ENCODE data around the gene DMRTA1.
"Not testable (repeated sequence)": the region's sequence is repeated elsewhere in the genome, so short reads cannot be mapped to it uniquely, and the experiment has no call there.

Gene DMRTA1

DNA sequence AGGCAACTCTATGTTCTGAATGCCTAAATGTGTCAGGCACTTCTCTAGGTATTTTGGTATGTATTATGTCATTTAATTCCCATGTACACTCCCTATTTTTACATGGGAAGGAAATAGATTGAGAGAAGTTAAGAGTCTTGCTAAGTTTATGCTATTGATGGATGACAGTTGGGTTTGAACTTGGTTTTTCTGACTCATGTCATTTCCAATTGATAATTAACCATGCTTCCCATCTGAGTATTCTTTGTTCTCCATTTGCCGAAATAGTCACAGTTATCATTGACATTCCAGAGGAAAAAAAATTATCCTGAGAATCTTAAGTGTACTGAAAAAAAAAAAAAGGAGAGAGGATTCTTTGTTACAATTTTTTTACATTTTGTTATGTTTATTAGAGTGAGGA, 23.1 kb upstream of the DMRTA1 start:
- H3K4me3 ChIP-seq (ENCODE audit: low read depth, low read length), result no peak overlapping the region
- TF ChIP-seq, protein P1, sequence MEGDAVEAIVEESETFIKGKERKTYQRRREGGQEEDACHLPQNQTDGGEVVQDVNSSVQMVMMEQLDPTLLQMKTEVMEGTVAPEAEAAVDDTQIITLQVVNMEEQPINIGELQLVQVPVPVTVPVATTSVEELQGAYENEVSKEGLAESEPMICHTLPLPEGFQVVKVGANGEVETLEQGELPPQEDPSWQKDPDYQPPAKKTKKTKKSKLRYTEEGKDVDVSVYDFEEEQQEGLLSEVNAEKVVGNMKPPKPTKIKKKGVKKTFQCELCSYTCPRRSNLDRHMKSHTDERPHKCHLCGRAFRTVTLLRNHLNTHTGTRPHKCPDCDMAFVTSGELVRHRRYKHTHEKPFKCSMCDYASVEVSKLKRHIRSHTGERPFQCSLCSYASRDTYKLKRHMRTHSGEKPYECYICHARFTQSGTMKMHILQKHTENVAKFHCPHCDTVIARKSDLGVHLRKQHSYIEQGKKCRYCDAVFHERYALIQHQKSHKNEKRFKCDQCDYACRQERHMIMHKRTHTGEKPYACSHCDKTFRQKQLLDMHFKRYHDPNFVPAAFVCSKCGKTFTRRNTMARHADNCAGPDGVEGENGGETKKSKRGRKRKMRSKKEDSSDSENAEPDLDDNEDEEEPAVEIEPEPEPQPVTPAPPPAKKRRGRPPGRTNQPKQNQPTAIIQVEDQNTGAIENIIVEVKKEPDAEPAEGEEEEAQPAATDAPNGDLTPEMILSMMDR (IDR thresholded peaks at IDR 0.05; ENCODE audit: insufficient read depth, low read depth, low read length, missing control alignments), result no peak
- DNase-seq (ENCODE audit: low read depth), result no peak

DNA sequence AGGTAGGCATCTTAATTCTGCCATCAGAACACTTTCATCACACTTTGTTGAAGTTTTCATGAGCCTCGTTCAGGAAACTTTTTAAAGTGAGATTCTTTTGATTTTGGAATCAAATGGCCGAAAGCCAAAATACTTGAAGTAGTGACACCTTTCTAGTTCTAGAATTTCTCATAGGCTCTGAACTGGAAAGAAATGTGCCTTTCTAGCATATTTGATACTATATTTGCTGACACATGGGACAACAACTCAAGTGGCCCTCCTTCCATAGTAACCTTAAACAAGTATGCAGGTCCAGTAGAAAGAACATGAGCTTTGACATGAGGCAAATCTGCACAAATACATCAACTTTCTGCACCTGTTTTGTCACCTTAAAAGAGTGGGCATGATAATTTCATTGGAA, 22.0 kb upstream of the DMRTA1 start:
- H3K4me3 ChIP-seq (ENCODE audit: low read depth, low read length), result no peak overlapping the region
- TF ChIP-seq, protein P1 (IDR thresholded peaks at IDR 0.05; ENCODE audit: insufficient read depth, low read depth, low read length, missing control alignments), result no peak
- no peak for DNase-seq (ENCODE audit: low read depth)

DNA sequence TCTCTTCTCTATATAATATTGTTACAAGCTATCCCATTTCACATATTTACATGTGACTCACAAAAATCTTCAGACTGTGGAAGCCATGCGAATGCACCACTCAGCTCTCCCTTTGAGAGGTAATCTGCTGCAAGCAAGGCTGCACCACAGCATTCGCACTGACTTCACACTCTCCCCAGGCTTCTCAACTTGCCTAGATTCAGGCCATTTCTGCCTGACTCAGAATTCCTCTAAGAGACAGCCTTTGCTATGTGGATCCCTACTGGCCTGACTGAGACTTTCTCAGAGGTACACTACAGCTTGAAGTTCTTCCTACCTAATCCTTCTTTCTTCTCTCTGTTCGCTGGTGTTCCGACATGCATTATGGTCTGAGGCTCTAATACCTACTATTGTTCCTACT, 21.1 kb upstream of the DMRTA1 start:
- no peak for DNase-seq (ENCODE audit: low read depth)
- no peak overlapping the region for H3K4me3 ChIP-seq (ENCODE audit: low read depth, low read length)
- TF ChIP-seq, protein P1 (IDR thresholded peaks at IDR 0.05; ENCODE audit: insufficient read depth, low read depth, low read length, missing control alignments), result no peak

DNA sequence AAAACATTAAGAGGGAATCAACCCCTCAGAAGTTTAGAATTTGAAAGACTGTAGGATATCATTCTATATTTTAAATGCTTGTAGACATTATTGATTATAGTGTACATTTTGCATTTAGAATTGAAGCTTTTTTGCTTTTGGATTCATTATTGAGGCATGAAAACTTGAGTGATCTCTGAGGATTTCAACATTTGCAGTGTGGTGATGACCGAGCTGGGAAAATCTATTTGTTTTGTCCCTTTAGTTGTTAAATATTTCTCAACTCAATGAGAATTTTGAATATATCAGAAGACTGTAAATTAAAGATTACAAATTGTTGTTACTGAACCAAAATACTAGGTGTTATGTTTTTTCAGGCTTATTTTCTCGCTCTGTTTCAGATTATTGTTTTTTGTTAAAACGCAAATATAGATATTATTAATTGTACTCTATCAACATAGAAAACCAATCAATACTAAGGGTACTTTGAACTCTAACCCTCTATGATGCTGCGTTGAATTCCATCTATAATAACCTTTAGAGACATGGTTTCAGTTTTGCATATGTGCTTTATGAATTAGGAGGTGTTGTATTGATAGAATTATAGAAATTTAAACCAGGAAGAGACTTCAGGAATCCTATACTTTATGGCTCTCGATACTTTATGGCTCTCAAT, 19.3 kb upstream of the DMRTA1 start:
- TF ChIP-seq, protein P1 (IDR thresholded peaks at IDR 0.05; ENCODE audit: insufficient read depth, low read depth, low read length, missing control alignments), result no peak
- H3K4me3 ChIP-seq (ENCODE audit: low read depth, low read length), result no peak overlapping the region
- DNase-seq (ENCODE audit: low read depth), result no peak

DNA sequence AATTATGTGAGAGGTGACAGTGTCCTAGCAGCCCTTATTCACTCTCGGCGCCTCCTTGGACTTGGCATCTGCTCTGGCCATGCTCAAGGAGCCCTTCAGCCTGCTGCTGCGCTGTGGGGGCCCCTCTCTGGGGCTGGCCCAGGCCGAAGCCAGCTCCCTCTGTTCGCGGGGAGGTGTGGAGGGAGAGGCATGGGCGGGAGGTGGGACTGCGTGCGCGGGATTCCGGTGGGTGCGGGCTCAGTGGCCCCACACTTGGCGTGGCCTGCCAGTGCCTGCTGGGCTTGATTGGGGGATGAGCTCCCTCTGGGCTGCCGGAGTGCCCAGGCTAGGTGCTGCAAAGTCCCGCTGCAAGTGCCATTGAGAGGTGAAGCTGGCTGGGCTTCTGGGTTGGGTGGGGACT, 12.9 kb upstream of the DMRTA1 start:
- TF ChIP-seq, protein P1 (IDR thresholded peaks at IDR 0.05; ENCODE audit: insufficient read depth, low read depth, low read length, missing control alignments), result no peak
- no peak for DNase-seq (ENCODE audit: low read depth)
- H3K4me3 ChIP-seq (ENCODE audit: low read depth, low read length), result no peak overlapping the region

DNA sequence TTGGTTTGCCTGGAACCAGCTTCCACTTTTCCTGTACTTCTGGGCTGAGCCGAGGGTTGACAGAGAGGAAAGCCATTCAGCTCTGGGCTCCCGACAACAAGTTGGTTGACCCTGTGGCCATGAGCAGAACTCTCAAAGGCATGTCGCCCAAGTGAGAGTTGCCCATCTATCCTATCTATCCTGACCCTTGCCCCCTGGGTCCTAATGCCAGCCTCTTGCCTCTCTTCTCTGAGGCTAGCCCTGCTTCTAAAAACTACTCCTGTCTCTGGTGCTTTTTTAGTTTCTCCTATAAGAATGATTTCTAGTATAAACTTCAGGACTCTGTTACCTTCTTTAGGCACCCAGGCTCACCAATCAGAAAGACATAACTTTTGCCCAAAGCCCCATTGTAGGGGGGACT, 11.4 kb upstream of the DMRTA1 start:
- H3K4me3 ChIP-seq (ENCODE audit: low read depth, low read length); DNase-seq (ENCODE audit: low read depth): not testable (repeated sequence)

DNA sequence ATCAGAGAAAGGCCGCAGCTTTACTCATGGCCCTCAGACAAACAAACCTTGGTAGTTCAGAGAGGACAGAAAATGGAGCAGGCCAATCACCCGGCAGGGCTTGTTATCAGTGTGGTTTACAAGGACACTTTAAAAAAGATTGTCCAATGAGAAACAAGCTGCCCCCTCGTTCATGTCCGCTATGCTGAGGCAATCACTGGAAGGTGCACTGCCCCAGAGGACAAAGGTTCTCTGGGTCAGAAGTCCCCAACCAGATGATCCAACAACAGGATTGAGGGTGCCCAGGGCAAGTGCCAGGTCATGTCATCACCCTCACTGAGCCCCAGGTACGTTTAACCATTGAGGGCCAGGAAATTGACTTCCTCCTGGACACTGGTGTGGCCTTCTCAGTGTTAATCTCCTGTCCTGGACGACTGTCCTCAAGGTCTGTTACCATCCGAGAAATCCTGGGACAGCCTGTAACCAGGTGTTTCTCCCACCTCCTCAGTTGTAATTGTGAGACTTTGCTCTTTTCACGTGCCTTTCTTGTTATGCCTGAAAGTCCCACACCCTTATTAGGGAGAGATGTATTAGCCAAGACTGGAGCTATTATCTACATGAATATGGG, 9.1 kb upstream of the DMRTA1 start:
- H3K4me3 ChIP-seq (ENCODE audit: low read depth, low read length), result not testable (repeated sequence)

DNA sequence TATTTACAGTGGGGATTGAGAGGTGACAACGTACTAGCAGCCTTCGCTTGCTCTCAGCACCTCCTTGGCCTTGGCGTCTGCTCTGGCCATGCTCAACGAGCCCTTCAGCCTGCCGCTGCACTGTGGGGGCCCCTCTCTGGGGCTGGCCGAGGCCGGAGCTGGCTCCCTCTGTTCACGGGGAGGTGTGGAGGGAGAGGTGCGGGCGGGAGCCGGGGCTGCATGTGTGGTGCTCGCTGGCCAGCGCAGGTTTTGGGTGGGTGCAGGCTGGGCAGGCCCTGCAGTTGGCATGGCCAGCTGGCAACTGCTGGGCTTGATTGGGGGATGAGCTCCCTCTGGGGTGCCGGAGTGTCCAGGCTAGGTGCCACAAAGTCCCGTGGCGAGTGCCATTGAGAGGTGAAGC, 5.8 kb upstream of the DMRTA1 start:
- DNase-seq (ENCODE audit: low read depth), result no peak
- no peak overlapping the region for H3K4me3 ChIP-seq (ENCODE audit: low read depth, low read length)
- TF ChIP-seq, protein P1 (IDR thresholded peaks at IDR 0.05; ENCODE audit: insufficient read depth, low read depth, low read length, missing control alignments), result no peak

More for the DNA sequence above, 9.1 kb upstream of the DMRTA1 start:
- DNase-seq (ENCODE audit: low read depth), result not testable (repeated sequence)

Data from GM12865 (cell line).